Brain microvascular endothelial cell (primary cell): ENCODE results near the gene CIT.
A peak's percentile ranks its signal among the peaks of the same experiment; 100 is the strongest.

Experiments
- DNase-seq: peaks from one replicate; pipeline ENCODE4 v3.0.0-alpha.2; 2020
- H3K27ac ChIP-seq: fragments of 250-450 bp; sonication (Bioruptor Pico); 2 replicates; pipeline ENCODE4 v1.5.1; 2020; ENCODE audit warnings: mild to moderate bottlenecking, moderate library complexity
- H3K27me3 ChIP-seq: fragments of 250-450 bp; sonication (Bioruptor Pico); replicated peaks from 2 replicates; pipeline ENCODE4 v1.5.1; 2020; ENCODE audit warnings: mild to moderate bottlenecking
- H3K36me3 ChIP-seq: fragments of 250-450 bp; sonication (Bioruptor Pico); replicated peaks from 2 replicates; pipeline ENCODE4 v1.5.1; 2020; ENCODE audit warnings: mild to moderate bottlenecking
- H3K4me3 ChIP-seq: 2 replicates; pipeline ENCODE4 v1.5.1; 2011; ENCODE audit warnings: low read depth, mild to moderate bottlenecking, control low read depth, low read length, moderate library complexity
- in situ Hi-C: cut with HindIII; loops from 2 replicates; pipeline ENCODE4 v1.10.0; 2017; ENCODE audit warnings: low sequenced_read_pairs, low pct_ligation_motif_present
- TF ChIP-seq, protein P1 (sequence below): IDR thresholded peaks from 2 replicates; pipeline ENCODE4 v1.5.1; 2011; ENCODE audit warnings: low read depth, mild to moderate bottlenecking, moderate library complexity, low read length, control low read depth, inconsistent platforms; ENCODE audit errors: missing control alignments

CIT gene

DNA sequence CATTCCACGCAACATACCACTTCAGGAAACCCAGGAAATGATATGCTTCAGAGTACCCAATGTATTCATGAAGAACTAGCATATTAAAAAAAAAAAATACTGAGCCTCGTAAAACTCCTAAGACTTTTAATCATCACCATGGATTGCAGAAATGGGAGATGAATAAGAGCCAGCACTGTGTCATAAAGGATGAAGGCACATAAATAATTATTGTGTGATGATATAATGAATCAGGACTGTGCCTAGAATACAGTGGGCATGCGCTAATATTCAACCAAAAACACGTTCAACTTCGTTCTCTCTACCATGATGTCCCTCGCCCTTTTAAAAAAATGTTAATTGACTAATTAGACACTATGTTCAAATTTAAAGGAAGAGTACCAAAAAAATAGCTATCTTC lies 68.7 kb downstream of the CIT start:
- TF ChIP-seq, protein P1, sequence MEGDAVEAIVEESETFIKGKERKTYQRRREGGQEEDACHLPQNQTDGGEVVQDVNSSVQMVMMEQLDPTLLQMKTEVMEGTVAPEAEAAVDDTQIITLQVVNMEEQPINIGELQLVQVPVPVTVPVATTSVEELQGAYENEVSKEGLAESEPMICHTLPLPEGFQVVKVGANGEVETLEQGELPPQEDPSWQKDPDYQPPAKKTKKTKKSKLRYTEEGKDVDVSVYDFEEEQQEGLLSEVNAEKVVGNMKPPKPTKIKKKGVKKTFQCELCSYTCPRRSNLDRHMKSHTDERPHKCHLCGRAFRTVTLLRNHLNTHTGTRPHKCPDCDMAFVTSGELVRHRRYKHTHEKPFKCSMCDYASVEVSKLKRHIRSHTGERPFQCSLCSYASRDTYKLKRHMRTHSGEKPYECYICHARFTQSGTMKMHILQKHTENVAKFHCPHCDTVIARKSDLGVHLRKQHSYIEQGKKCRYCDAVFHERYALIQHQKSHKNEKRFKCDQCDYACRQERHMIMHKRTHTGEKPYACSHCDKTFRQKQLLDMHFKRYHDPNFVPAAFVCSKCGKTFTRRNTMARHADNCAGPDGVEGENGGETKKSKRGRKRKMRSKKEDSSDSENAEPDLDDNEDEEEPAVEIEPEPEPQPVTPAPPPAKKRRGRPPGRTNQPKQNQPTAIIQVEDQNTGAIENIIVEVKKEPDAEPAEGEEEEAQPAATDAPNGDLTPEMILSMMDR = no peak
- H3K4me3 ChIP-seq = no peak overlapping the region
- H3K27ac ChIP-seq = no peak overlapping the region
- DNase-seq = no peak
- H3K36me3 ChIP-seq = no peaks in the 10 kb centered on the region
- H3K27me3 ChIP-seq = no peaks in the 10 kb centered on the region
- in situ Hi-C loops = no loop called here

DNA sequence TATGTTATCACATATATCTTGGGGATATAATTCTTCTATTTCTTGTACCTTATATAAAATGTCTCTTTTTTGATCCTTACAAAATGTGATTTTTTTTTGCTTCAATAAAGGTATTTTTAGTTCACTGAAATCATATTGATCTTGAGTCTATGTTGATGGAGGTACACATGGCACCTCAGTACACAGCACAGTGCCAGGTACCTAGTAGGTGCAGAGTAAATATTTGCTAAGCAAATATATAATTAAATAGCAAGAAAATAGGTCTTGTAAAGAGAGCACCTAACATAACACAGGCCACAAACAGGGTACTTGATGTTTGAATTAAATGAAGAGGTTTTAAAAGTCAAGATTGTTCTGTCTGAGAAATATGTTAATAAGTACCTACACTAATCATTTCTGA lies 69.7 kb downstream of the CIT start:
- in situ Hi-C loops = no loop called here
- DNase-seq = no peak
- H3K27ac ChIP-seq = no peak overlapping the region
- H3K36me3 ChIP-seq = no peaks in the 10 kb centered on the region
- H3K4me3 ChIP-seq = no peak overlapping the region
- TF ChIP-seq, protein P1 = no peak
- no peaks in the 10 kb centered on the region for H3K27me3 ChIP-seq

DNA sequence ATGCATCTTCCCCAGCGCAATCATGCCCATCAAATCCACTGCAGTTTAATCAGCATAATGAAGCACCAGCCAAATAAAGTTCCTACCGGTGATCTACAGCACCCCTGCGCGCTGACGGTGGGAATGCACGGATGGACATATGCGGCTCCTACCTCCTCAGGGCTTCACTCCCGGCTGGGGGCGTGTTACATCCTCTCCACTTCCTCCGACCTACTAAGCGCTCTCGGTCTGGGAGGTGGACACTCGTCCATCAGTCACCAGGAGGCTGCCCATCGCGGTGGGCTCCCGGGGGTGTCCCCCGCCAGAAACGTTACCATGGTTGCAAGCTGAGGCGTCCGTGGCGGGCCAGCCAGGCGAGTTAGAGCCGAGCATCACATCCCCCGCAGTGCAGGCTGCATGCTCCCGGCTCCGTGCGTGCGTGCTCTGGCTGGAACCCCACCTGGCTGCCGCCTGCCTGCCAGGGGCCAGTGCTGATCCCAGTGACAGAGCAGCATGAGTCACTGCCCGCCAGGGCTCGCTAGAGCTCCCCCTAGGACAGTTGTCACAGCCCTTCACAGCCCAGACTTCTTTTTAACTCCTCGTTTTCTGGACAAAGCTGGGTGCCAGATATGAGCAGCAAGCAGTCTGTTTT lies 73.0 kb downstream of the CIT start:
- Histone ChIP-seq H3K4me3 (peak overlapping the region; percentile 60), H3K27ac (no peak overlapping the region), H3K36me3 (no peaks in the 10 kb centered on the region), H3K27me3 (no peaks in the 10 kb centered on the region)
- in situ Hi-C loops = no loop called here
- TF ChIP-seq, protein P1 = peak; percentile 69
- DNase-seq = peak; percentile 66

DNA sequence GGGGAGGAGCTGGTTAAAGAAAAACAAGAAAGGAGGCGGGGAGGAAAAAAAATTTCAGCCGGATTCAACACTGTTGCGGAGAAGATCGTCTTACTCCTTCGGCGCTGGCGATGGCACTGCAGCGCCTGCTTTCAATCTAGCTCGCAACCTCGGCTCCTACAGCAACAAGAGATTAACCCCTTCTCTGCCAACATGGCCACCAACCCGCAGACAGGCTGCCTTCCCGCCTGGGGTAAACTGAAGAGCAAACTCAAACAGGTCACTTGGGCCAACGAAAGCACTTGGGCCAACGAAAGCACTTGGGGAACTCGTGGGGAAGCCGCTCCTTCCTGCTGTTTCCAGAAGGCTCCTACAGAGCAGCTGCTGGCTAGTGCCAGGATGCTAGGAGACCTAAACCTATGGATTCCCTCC lies 73.7 kb downstream of the CIT start:
- no peaks in the 10 kb centered on the region for H3K27me3 ChIP-seq
- TF ChIP-seq, protein P1 = peak; percentile 20
- peak; percentile 47 for DNase-seq
- no peak overlapping the region for H3K27ac ChIP-seq
- H3K36me3 ChIP-seq = no peaks in the 10 kb centered on the region
- H3K4me3 ChIP-seq = peak overlapping the region; percentile 60
- in situ Hi-C loops = no loop called here

DNA sequence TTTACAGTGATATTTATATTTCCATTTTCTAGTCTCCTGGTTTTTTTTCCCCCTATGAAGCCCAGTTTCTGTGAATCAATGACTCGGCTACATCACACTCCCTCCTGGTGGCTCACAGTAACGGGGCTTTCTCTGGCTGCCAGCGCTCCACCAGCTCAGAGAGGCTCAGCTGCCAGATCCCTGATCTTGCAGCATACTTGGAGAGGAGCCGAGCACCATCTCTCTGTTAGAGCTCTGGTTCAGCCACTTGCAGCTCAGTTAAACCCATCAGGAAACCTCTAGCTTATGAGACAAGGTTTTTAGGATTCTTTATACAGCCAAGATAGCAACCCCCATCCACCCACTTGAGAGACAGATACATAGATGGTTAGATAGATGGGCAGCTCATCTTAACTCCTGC lies 74.6 kb downstream of the CIT start:
- Histone ChIP-seq H3K27ac (no peak overlapping the region), H3K27me3 (no peaks in the 10 kb centered on the region), H3K4me3 (no peak overlapping the region), H3K36me3 (no peaks in the 10 kb centered on the region)
- in situ Hi-C loops = no loop called here
- DNase-seq = no peak
- TF ChIP-seq, protein P1 = no peak

DNA sequence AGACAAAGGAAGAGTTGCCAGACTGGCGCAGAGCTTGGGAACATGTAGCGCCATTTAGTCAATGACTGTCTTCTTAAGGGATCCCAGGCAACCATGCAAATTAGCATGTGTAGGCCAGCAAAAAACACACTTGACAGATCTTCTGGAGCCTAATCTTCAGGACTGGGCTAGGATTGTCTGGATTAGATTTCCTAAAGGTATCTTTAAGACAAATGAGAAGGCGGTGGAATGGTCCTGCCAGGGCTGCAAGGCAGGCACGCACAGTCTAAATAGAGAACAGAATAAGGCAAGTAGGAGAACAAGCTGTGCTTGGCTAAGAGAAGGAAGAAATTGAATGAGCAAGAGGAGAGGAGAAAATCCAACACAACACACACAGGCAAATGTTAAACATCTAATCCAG lies 80.0 kb downstream of the CIT start:
- in situ Hi-C loops = no loop called here
- DNase-seq = no peak
- Histone ChIP-seq H3K27ac (no peak overlapping the region), H3K27me3 (no peaks in the 10 kb centered on the region), H3K4me3 (no peak overlapping the region), H3K36me3 (no peaks in the 10 kb centered on the region)
- TF ChIP-seq, protein P1 = no peak
